Breast epithelium (tissue), 4 donors: ENCODE results near the gene GSTM3. TPM values are rescaled to one million over a fixed set of nuclear protein-coding genes. Genes with fewer than 3 reads are reported as not detected.
"Not testable (repeated sequence)": the region's sequence is repeated elsewhere in the genome, so short reads cannot be mapped to it uniquely, and the experiment has no call there.

ENCODE experiments used
- DNase-seq, 2 donors: peaks; one replicate each; pipeline ENCODE4 v3.0.0-alpha.2; 2019; ENCODE audit warnings: low spot score in 2 of 2
- H3K27ac ChIP-seq, 2 donors: fragments of 200-600 bp; sonication (generic) in 1 of 2; one replicate each; pipeline ENCODE4 v1.5.1; 2016 to 2019; ENCODE audit warnings: mild to moderate bottlenecking in 1 of 2
- H3K27me3 ChIP-seq, 2 donors: fragments of 200-600 bp; sonication (generic) in 1 of 2; one replicate each; pipeline versions ENCODE4 v1.5.1 to v1.6.0; 2017 to 2019; ENCODE audit warnings: control low read depth in 1 of 2, mild to moderate bottlenecking in 1 of 2
- H3K36me3 ChIP-seq: fragments of 200-600 bp; one replicate; pipeline ENCODE4 v1.5.1; 2019
- H3K4me1 ChIP-seq, 2 donors: fragments of 200-600 bp; sonication (generic); one replicate each; pipeline ENCODE4 v1.5.1; 2016 to 2019; ENCODE audit warnings: control low read depth in 1 of 2
- H3K4me3 ChIP-seq, 3 donors: fragments of 200-600 bp; sonication (generic); 1 replicate in 2 of 3; 2 replicates in 1 of 3; pipeline ENCODE4 v1.5.1; 2016 to 2019; ENCODE audit warnings: mild to moderate bottlenecking in 3 of 3, moderate library complexity in 2 of 3
- H3K9me3 ChIP-seq, 2 donors: fragments of 200-600 bp; sonication (generic) in 1 of 2; one replicate each; pipeline ENCODE4 v1.5.1; 2016 to 2019; ENCODE audit warnings: control low read depth in 1 of 2
- POLR2A ChIP-seq: fragments of 450-650 bp; IDR thresholded peaks from one replicate; pipeline ENCODE4 v1.6.1; 2016; ENCODE audit warnings: antibody characterized with exemption, mild to moderate bottlenecking, moderate library complexity
- POLR2AphosphoS5 ChIP-seq, 3 donors: sonication (generic); formaldehyde crosslinking; IDR thresholded peaks; one replicate each; pipeline ENCODE4 v1.6.1; 2017; ENCODE audit warnings: antibody characterized with exemption in 3 of 3
- intact Hi-C: fragments of 100-400 bp; cut with DNase I; formaldehyde crosslinking; loops from one replicate; pipeline ENCODE4 v1.15.1; 2023; ENCODE audit warnings: low total_unique reads
- total RNA-seq, 3 donors: library from RNA; depleted of rRNA; stranded (reverse); fragments of >200 nt; gene quantifications; one replicate each; pipeline ENCODE4 v1.1.0, GENCODE V29; 2016
- TF ChIP-seq, protein P1 (sequence below), 3 donors: fragments of 450-650 bp; IDR thresholded peaks; one replicate each; pipeline ENCODE4 v1.5.1; 2016 to 2017; ENCODE audit warnings: antibody characterized with exemption in 3 of 3, mild to moderate bottlenecking in 3 of 3, moderate library complexity in 3 of 3

Gene GSTM3
- total RNA-seq, 3 donors from 2014 or later = 40.0 to 226 (median 105) TPM

DNA sequence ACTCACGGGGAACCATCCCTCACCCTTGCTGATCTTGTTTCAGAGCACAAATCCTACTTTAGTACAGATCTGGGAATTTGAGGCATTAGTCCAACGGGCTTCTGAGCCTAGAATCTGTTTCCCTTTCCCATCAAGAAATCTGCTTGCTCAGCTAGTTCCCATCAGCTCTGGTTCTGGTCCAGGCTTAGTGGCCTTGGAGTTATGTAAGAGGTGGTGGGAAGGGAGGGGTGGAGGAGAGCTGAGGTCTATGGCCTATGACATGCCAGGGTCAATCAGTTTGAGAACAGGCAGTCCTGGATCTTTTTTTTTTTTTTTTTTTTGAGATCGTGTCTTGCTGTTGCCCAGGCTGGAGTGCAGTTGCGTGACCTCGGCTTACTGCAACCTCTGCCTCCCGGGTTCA lies 49.1 kb downstream of the GSTM3 start:
- Histone ChIP-seq H3K4me3 (no peak overlapping the region), H3K27me3 (no peaks in the 10 kb centered on the region), H3K36me3 (no peaks in the 10 kb centered on the region), H3K27ac (no peak overlapping the region), H3K4me1 (no peaks in the 10 kb centered on the region), H3K9me3 (no peaks in the 10 kb centered on the region)
- intact Hi-C loops = no loop called here
- DNase-seq = no peak
- TF ChIP-seq POLR2AphosphoS5 (IDR thresholded peaks at IDR 0.05) (no peak), POLR2A (no peak)
- TF ChIP-seq, protein P1, sequence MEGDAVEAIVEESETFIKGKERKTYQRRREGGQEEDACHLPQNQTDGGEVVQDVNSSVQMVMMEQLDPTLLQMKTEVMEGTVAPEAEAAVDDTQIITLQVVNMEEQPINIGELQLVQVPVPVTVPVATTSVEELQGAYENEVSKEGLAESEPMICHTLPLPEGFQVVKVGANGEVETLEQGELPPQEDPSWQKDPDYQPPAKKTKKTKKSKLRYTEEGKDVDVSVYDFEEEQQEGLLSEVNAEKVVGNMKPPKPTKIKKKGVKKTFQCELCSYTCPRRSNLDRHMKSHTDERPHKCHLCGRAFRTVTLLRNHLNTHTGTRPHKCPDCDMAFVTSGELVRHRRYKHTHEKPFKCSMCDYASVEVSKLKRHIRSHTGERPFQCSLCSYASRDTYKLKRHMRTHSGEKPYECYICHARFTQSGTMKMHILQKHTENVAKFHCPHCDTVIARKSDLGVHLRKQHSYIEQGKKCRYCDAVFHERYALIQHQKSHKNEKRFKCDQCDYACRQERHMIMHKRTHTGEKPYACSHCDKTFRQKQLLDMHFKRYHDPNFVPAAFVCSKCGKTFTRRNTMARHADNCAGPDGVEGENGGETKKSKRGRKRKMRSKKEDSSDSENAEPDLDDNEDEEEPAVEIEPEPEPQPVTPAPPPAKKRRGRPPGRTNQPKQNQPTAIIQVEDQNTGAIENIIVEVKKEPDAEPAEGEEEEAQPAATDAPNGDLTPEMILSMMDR (IDR thresholded peaks at IDR 0.05) = no peak

DNA sequence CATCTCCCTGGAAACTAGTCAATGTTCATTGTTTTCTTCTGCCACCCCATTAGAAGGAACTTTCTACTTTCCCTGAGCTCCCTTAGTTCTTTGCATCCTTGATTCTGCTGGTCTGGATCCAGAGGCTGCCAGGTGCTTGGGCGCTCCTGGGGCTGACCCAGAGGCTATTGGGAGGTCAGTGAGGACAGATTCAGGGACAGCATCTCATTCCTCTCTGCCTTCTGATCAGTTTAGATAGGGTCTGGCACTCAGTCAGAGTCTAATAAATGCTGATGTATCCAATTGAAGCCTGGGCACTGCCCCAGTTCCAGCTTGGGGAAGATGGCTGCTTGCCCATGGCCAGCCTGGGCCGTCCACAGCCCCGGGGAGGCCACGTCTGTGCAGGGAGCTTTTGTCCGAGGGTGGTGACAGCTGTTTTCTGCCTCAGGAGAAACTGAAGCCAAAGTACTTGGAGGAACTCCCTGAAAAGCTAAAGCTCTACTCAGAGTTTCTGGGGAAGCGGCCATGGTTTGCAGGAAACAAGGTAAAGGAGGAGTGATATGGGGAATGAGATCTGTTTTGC lies 50.9 kb downstream of the GSTM3 start:
- Histone ChIP-seq H3K27me3 (no peaks in the 10 kb centered on the region), H3K36me3 (no peaks in the 10 kb centered on the region), H3K9me3 (no peaks in the 10 kb centered on the region), H3K4me3 (no peak overlapping the region), H3K27ac (no peak overlapping the region), H3K4me1 (no peaks in the 10 kb centered on the region)
- TF ChIP-seq POLR2A (no peak), POLR2AphosphoS5 (IDR thresholded peaks at IDR 0.05) (no peak)
- TF ChIP-seq, protein P1 (IDR thresholded peaks at IDR 0.05) = no peak
- intact Hi-C loops = no loop called here
- DNase-seq = no peak

DNA sequence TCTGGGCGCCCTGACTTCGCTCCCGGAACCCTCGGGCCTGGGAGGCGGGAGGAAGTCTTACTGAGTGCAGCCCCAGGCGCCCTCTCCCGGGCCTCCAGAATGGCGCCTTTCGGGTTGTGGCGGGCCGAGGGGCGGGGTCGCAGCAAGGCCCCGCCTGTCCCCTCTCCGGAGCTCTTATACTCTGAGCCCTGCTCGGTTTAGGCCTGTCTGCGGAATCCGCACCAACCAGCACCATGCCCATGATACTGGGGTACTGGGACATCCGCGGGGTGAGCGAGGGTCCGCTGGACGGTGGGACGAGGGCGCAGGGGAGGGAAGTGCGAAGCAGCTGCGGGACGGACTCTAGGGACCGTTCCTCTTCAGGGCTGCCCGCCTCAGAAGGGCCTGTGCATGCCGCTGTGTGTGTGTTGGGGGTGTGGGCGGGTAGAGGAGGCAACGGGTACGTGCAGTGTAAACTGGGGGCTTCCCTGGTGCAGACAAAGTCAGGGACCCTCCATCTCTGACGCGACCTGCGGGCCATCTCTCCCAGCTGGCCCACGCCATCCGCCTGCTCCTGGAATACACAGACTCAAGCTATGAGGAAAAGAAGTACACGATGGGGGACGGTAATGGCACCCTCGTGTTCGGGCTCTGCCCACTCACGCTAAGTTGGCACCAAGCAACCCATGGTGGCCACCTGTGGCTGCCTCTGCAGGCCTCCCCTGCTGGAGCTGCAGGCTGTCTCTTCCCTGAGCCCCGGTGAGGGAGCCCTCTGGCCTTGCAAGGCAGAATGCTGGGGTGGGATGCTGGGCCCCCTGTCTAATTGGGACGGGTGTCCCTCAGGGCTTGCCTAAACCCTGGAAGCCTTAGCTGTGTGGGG lies 53.0 kb downstream of the GSTM3 start, which contains the start of gene GSTM1:
TSS of gene GSTM1 (plus strand) at position 177 of the 859 bp plus-strand sequence. CDS start at position 234, 57 bp downstream.
- H3K27ac ChIP-seq = peak within 1 kb of the TSS in 1 of 2 donors; percentile 90
- H3K4me1 ChIP-seq = no peaks in the 10 kb centered on the region
- DNase-seq = no peak
- TF ChIP-seq POLR2AphosphoS5 (IDR thresholded peaks at IDR 0.05) (no peak), POLR2A (no peak)
- TF ChIP-seq, protein P1 (IDR thresholded peaks at IDR 0.05) = no peak
- peak within 1 kb of the TSS in 1 of 3 donors; percentile 69 for H3K4me3 ChIP-seq
- intact Hi-C loops = no loop called here
- no peaks in the 10 kb centered on the region for H3K36me3 ChIP-seq
- no peaks in the 10 kb centered on the region for H3K9me3 ChIP-seq
- no peaks in the 10 kb centered on the region for H3K27me3 ChIP-seq

DNA sequence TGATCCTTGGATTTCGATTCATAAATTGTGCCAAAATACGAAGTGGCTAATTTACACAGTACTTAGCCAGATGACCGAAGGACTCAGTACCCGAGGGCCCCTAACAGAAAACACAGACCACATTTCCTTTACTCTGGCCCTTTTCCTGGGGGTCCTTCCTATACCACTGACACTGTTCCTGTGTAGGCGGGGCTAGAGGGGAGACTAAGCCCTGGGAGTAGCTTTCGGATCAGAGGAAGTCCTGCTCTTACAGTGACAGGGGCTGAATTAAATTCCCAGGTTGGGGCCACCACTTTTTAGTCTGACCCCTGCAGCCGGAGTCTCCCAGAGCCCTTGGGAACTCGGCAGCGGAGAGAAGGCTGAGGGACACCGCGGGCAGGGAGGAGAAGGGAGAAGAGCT lies 53.7 kb downstream of the GSTM3 start:
- H3K36me3 ChIP-seq, H3K9me3 ChIP-seq, H3K4me1 ChIP-seq, H3K27me3 ChIP-seq, DNase-seq, intact Hi-C loops: not testable (repeated sequence)
- H3K4me3 ChIP-seq = peak overlapping the region in 1 of 3 donors; percentile 69
- peak overlapping the region in 1 of 2 donors; percentile 90 for H3K27ac ChIP-seq

DNA sequence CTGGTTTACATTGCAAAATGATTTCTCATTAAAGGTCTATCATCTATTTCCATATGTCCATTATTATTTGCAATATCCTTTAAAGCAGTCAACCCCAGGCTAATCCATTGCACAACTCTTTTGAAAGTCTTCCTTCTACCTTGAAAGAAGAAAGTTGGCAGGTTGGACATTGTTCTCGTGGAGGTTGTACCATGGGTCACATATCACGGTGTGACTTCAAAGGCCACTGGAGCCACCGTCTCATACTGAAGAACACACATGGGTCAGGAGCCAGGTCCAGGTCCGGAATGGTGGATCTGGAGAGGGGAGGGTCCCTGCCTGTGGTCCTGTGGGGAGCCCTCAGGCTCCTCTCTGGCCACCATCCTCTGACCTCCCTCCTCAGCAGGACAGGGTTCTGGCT lies 54.9 kb downstream of the GSTM3 start:
- H3K9me3 ChIP-seq, DNase-seq, H3K36me3 ChIP-seq, intact Hi-C loops, H3K4me1 ChIP-seq, H3K4me3 ChIP-seq, H3K27me3 ChIP-seq: not testable (repeated sequence)
- peak overlapping the region in 1 of 2 donors; percentile 12 for H3K27ac ChIP-seq

DNA sequence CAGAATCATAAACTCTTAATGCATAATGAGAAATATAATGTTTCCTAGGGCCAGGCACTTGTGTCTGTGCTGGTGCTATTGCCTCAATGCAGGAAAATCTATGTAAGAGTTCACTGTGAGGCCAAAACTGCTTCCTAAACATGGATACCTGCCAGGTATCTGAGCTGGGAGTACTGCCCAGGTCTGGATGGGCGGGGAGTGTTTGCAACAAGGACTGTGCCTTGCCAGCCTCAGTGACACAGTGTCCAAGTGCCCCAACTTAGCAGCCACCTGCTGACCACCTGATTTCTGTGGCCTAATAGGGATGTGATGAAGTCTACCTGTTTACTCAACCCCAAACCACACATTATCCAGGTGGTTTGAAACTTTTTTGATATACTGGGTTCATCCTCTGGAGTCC lies 55.4 kb downstream of the GSTM3 start:
- DNase-seq, H3K27ac ChIP-seq, H3K36me3 ChIP-seq, H3K9me3 ChIP-seq, H3K27me3 ChIP-seq, H3K4me3 ChIP-seq, intact Hi-C loops, H3K4me1 ChIP-seq: not testable (repeated sequence)

DNA sequence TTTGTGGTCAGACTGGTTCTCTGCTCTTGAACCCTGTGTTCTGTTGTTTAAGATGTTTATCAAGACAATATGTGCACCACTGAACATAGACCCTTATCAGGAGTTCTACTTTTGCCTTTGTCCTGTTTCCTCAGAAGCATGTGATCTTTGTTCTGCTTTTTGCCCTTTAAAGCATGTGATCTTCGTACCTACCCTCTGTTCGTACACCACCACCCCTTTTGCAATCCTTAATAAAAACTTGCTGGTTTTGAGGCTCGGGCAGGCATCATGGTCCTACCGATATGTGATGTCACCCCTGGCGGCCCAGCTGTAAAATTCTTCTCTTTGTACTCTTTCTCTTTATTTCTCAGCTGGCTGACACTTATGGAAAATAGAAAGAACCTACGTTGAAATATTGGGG lies 56.1 kb downstream of the GSTM3 start:
- H3K36me3 ChIP-seq, intact Hi-C loops, H3K27me3 ChIP-seq, H3K27ac ChIP-seq, H3K9me3 ChIP-seq, H3K4me1 ChIP-seq, DNase-seq, H3K4me3 ChIP-seq: not testable (repeated sequence)
